GM18870 (cell line): ENCODE results near the gene FLT4.

ENCODE experiments used
- ATAC-seq: cut with Tn5 transposase; IDR thresholded peaks from one replicate; pipeline ENCODE4 v1.9.1; 2021; ENCODE audit warnings: moderate library complexity; ENCODE audit not compliant: unreplicated experiment

Gene FLT4

GRCh38 chr5:180628211-180628610, 21.2 kb downstream of the FLT4 start:
- no peak for ATAC-seq

GRCh38 chr5:180627386-180628120, 21.8 kb downstream of the FLT4 start:
- no peak for ATAC-seq

GRCh38 chr5:180626661-180627385, 22.6 kb downstream of the FLT4 start:
- ATAC-seq = no peak

- no peak for ATAC-seq
Observed at GRCh38 chr5:180625791-180626660, 23.4 kb downstream of the FLT4 start.

GRCh38 chr5:180625125-180625790, 24.1 kb downstream of the FLT4 start:
- ATAC-seq = no peak

- no peak for ATAC-seq
Observed at GRCh38 chr5:180624587-180624986, 24.8 kb downstream of the FLT4 start.

GRCh38 chr5:180623844-180624243, 25.6 kb downstream of the FLT4 start:
- no peak for ATAC-seq

- ATAC-seq = no peak
Observed at GRCh38 chr5:180623411-180623834, 26.0 kb downstream of the FLT4 start.

- ATAC-seq = no peak
Observed at GRCh38 chr5:180622910-180623309, 26.5 kb downstream of the FLT4 start.

- no peak for ATAC-seq
Observed at GRCh38 chr5:180621311-180621710, 28.1 kb downstream of the FLT4 start.

GRCh38 chr5:180620014-180620413, 29.4 kb downstream of the FLT4 start:
- no peak for ATAC-seq

- ATAC-seq = no peak
Observed at GRCh38 chr5:180619563-180619915, 29.9 kb downstream of the FLT4 start.

- no peak for ATAC-seq
Observed at GRCh38 chr5:180618829-180619562, 30.4 kb downstream of the FLT4 start.

GRCh38 chr5:180618487-180618828, 30.9 kb downstream of the FLT4 start:
- no peak for ATAC-seq

GRCh38 chr5:180613814-180614188, 35.6 kb downstream of the FLT4 start:
- ATAC-seq = no peak

- no peak for ATAC-seq
Observed at GRCh38 chr5:180613188-180613813, 36.1 kb downstream of the FLT4 start.

- no peak for ATAC-seq
Observed at GRCh38 chr5:180612683-180613082, 36.7 kb downstream of the FLT4 start.

GRCh38 chr5:180611140-180611850, 38.1 kb downstream of the FLT4 start:
- no peak for ATAC-seq

GRCh38 chr5:180609817-180610550, 39.4 kb downstream of the FLT4 start:
- no peak for ATAC-seq
